ENCODE data around the gene GSTCD. TPM values are rescaled to one million over a fixed set of nuclear protein-coding genes. Genes with fewer than 3 reads are reported as not detected.
"Not testable (repeated sequence)": the region's sequence is repeated elsewhere in the genome, so short reads cannot be mapped to it uniquely, and the experiment has no call there.

GSTCD gene
- total and polyA plus RNA-seq, 2 donors (not counting 1 experiment from before 2014, with no cell fraction given) = 8.5 to 10.9 TPM

DNA sequence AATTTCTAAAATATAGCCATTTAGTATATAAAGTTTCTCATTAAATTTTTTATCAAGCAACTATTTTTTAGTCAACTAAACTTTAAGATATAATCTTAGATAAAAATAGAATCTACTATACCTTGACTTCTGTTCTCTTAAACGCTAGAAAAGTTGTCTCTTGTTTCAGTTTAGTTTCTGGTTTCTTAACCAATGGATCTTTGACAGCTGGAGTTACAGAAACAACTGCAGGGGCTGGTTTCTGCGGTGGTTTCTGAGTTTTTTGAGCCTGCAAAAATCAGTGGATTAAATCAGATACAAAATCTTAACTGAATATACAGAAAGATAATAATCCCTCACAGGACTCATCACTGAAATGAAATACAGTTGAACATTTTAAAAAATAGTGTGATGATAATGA lies 22.0 kb upstream of the GSTCD start:
- no peak for DNase-seq (ENCODE audit: low read depth in 2 of 2)
- Histone ChIP-seq H3K36me3 (ENCODE audit: control insufficient read depth, insufficient read depth, low read length) (peaks cover 3% of the 10 kb centered on the region), H3K4me2 (ENCODE audit: extremely low read depth, insufficient read depth, low read length) (no peak overlapping the region)

DNA sequence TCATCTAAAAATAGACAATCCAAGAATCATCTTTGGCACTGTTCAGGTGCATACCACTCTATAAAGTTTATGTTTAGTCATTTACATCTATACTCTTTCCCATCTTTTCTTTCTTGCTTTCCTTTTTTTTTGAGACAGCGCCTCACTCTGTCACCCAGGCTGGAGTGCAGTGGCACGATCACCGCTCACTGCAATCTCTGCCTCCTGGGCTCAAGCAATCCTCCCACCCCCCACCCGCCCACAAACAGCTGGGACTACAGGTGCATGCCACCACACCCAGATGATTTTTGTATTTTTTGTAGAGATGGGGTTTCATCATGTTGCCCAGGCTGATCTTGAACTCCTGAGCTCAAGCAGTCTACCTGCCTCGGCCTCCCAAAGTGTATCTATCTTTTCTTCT lies 13.8 kb upstream of the GSTCD start:
- H2AFZ ChIP-seq (ENCODE audit: low read length); H3K36me3 ChIP-seq (ENCODE audit: control insufficient read depth, insufficient read depth, low read length); H3K27me3 ChIP-seq (ENCODE audit: control insufficient read depth, insufficient read depth, low read length); H3K4me2 ChIP-seq (ENCODE audit: extremely low read depth, insufficient read depth, low read length); H4K20me1 ChIP-seq (ENCODE audit: control insufficient read depth, extremely low read depth, insufficient read depth, low read length); H3K4me1 ChIP-seq (ENCODE audit: control insufficient read depth, extremely low read depth, insufficient read depth, low read length); H3K79me2 ChIP-seq (ENCODE audit: control insufficient read depth, insufficient read depth, low read length); H3K9ac ChIP-seq (ENCODE audit: insufficient read depth, low read length); H3K4me3 ChIP-seq (replicated peaks in 1 of 4; ENCODE audit: control extremely low read depth in 1 of 4, insufficient read depth in 1 of 4, low read depth in 3 of 4, low read length in 4 of 4); H3K27ac ChIP-seq (ENCODE audit: insufficient read depth, low read length); H3K9me3 ChIP-seq (ENCODE audit: control insufficient read depth, insufficient read depth, low read depth, low read length); DNase-seq (ENCODE audit: low read depth in 2 of 2): not testable (repeated sequence)

More for the DNA sequence above, 22.0 kb upstream of the GSTCD start:
- Histone ChIP-seq H3K9ac (ENCODE audit: insufficient read depth, low read length) (no peak overlapping the region), H4K20me1 (ENCODE audit: control insufficient read depth, extremely low read depth, insufficient read depth, low read length) (no peaks in the 10 kb centered on the region), H3K27me3 (ENCODE audit: control insufficient read depth, insufficient read depth, low read length) (no peaks in the 10 kb centered on the region), H3K4me1 (ENCODE audit: control insufficient read depth, extremely low read depth, insufficient read depth, low read length) (no peaks in the 10 kb centered on the region), H3K4me3 (replicated peaks in 1 of 4; ENCODE audit: control extremely low read depth in 1 of 4, insufficient read depth in 1 of 4, low read depth in 3 of 4, low read length in 4 of 4) (no peak overlapping the region), H3K9me3 (ENCODE audit: control insufficient read depth, insufficient read depth, low read depth, low read length) (no peaks in the 10 kb centered on the region), H3K27ac (ENCODE audit: insufficient read depth, low read length) (no peak overlapping the region), H3K79me2 (ENCODE audit: control insufficient read depth, insufficient read depth, low read length) (no peaks in the 10 kb centered on the region), H2AFZ (ENCODE audit: low read length) (no peak overlapping the region)
- TF ChIP-seq EZH2 (IDR thresholded peaks at IDR 0.05; ENCODE audit: low read length, missing control alignments) = no peak
- TF ChIP-seq, protein P1, sequence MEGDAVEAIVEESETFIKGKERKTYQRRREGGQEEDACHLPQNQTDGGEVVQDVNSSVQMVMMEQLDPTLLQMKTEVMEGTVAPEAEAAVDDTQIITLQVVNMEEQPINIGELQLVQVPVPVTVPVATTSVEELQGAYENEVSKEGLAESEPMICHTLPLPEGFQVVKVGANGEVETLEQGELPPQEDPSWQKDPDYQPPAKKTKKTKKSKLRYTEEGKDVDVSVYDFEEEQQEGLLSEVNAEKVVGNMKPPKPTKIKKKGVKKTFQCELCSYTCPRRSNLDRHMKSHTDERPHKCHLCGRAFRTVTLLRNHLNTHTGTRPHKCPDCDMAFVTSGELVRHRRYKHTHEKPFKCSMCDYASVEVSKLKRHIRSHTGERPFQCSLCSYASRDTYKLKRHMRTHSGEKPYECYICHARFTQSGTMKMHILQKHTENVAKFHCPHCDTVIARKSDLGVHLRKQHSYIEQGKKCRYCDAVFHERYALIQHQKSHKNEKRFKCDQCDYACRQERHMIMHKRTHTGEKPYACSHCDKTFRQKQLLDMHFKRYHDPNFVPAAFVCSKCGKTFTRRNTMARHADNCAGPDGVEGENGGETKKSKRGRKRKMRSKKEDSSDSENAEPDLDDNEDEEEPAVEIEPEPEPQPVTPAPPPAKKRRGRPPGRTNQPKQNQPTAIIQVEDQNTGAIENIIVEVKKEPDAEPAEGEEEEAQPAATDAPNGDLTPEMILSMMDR (conservative IDR thresholded peaks at IDR 0.05 in 1 of 2, IDR thresholded peaks at IDR 0.05 in 1 of 2; ENCODE audit: low read depth in 1 of 2, low read length in 2 of 2) = no peak

DNA sequence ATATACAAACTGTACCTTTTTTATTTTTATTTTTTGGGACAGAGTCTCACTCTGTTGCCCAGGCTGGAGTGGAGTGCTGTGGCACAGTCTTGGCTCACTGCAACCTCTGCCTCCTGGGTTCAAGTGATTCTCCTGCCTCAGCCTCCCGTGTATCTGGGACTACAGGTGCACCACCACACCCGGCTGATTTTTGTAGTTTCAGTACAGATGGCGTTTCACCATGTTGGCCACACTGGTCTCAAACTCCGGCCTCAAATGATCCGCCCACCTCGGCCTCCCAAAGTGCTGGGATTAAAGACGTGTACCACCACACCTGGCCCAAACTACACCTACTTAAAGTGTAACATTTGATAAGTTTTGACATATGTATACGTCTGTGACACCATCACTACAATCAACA lies 12.8 kb upstream of the GSTCD start:
- not testable (repeated sequence) for H3K4me1 ChIP-seq (ENCODE audit: control insufficient read depth, extremely low read depth, insufficient read depth, low read length); H3K9me3 ChIP-seq (ENCODE audit: control insufficient read depth, insufficient read depth, low read depth, low read length); H2AFZ ChIP-seq (ENCODE audit: low read length); H3K79me2 ChIP-seq (ENCODE audit: control insufficient read depth, insufficient read depth, low read length); H3K27ac ChIP-seq (ENCODE audit: insufficient read depth, low read length); H4K20me1 ChIP-seq (ENCODE audit: control insufficient read depth, extremely low read depth, insufficient read depth, low read length); H3K9ac ChIP-seq (ENCODE audit: insufficient read depth, low read length); H3K27me3 ChIP-seq (ENCODE audit: control insufficient read depth, insufficient read depth, low read length); DNase-seq (ENCODE audit: low read depth in 2 of 2); H3K36me3 ChIP-seq (ENCODE audit: control insufficient read depth, insufficient read depth, low read length); H3K4me2 ChIP-seq (ENCODE audit: extremely low read depth, insufficient read depth, low read length); H3K4me3 ChIP-seq (replicated peaks in 1 of 4; ENCODE audit: control extremely low read depth in 1 of 4, insufficient read depth in 1 of 4, low read depth in 3 of 4, low read length in 4 of 4)

DNA sequence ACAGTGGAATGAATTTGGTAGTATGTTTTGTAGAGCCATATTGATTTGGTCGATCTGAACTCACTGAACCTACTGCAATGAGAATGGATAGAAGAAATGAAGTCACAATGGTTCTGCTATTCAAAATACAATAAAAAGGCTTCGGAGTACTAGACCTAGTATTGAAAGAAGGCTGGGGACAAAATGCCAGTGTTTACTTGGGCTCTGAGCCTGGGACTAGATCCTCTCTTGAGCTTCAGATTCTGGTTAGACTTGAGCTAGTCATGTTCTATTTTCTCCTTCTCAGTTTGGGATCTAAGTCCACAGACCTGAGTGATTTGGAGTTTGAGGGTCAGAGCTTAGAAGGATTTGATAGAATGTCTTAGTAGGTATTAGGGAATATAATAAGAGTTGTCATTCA lies 10.0 kb upstream of the GSTCD start:
- Histone ChIP-seq H3K27ac (ENCODE audit: insufficient read depth, low read length) (no peak overlapping the region), H4K20me1 (ENCODE audit: control insufficient read depth, extremely low read depth, insufficient read depth, low read length) (no peaks in the 10 kb centered on the region), H3K36me3 (ENCODE audit: control insufficient read depth, insufficient read depth, low read length) (no peaks in the 10 kb centered on the region), H3K4me1 (ENCODE audit: control insufficient read depth, extremely low read depth, insufficient read depth, low read length) (no peaks in the 10 kb centered on the region), H3K9ac (ENCODE audit: insufficient read depth, low read length) (no peak overlapping the region), H3K27me3 (ENCODE audit: control insufficient read depth, insufficient read depth, low read length) (no peaks in the 10 kb centered on the region), H3K4me2 (ENCODE audit: extremely low read depth, insufficient read depth, low read length) (no peak overlapping the region), H3K4me3 (replicated peaks in 1 of 4; ENCODE audit: control extremely low read depth in 1 of 4, insufficient read depth in 1 of 4, low read depth in 3 of 4, low read length in 4 of 4) (no peak overlapping the region), H2AFZ (ENCODE audit: low read length) (no peak overlapping the region), H3K9me3 (ENCODE audit: control insufficient read depth, insufficient read depth, low read depth, low read length) (no peaks in the 10 kb centered on the region), H3K79me2 (ENCODE audit: control insufficient read depth, insufficient read depth, low read length) (peaks cover 7% of the 10 kb centered on the region)
- no peak for DNase-seq (ENCODE audit: low read depth in 2 of 2)
- TF ChIP-seq EZH2 (IDR thresholded peaks at IDR 0.05; ENCODE audit: low read length, missing control alignments) = no peak
- TF ChIP-seq, protein P1 (conservative IDR thresholded peaks at IDR 0.05 in 1 of 2, IDR thresholded peaks at IDR 0.05 in 1 of 2; ENCODE audit: low read depth in 1 of 2, low read length in 2 of 2) = no peak

Data from fibroblast of lung (primary cell).